Right lobe of liver (tissue), 4 donors: ENCODE data around the gene C19orf47.

Experiments
- POLR2A ChIP-seq: fragments of 450-650 bp; IDR thresholded peaks from one replicate; pipeline ENCODE4 v1.6.1; 2017; ENCODE audit warnings: antibody characterized with exemption, mild to moderate bottlenecking
- TF ChIP-seq, protein P1 (sequence below), 4 donors: fragments of 200-600 bp in 3 of 4; fragments of 450-650 bp in 1 of 4; IDR thresholded peaks; one replicate each; pipeline versions ENCODE4 v1.5.1 to v1.8.0; 2016 to 2022; ENCODE audit warnings: antibody characterized with exemption in 4 of 4, mild to moderate bottlenecking in 2 of 4
- donor health status: DM: no; HTN: no; CAD: no.
- donor health status: DM: no; HTN: no; CAD: no.
- donor health status: DM: no; HTN: yes; CAD: no.

DNA sequence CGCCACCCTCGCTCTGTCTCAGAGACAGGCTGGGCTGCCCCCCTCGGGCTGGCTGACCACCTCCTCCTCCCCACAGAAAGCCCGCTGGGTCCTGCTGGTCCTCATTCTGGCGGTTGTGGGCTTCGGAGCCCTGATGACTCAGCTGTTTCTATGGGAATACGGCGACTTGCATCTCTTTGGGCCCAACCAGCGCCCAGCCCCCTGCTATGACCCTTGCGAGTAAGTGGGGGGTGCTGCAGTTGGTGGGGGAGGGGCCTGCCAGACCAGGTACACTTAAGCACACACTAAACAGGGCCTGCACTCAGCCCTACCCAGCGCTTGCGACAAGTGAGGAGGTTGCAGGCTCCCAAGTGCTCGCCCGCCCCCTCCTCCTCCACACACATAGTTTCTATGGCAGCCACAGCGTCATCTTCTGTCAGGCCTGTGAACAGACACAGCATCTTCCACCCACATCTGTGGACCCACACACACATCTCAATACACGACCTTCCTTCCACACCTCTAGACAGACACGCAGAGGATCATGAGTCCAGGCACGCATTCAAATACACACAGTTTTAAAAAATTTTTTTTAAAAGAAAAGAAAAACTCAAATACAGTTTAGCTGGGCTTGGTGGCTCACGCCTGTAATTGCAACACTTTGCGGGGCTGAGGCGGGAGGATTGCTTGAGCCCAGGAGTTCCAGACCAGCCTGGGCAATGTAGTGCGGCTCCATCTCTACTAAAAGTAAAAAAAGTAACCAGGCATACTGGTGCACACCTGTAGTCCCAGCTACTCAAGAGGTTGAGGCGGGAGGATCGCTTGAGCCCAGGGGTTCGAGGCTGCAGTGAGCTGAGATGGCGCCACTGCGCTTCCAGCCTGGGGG, 18.7 kb upstream of the C19orf47 start:
- TF ChIP-seq, protein P1, sequence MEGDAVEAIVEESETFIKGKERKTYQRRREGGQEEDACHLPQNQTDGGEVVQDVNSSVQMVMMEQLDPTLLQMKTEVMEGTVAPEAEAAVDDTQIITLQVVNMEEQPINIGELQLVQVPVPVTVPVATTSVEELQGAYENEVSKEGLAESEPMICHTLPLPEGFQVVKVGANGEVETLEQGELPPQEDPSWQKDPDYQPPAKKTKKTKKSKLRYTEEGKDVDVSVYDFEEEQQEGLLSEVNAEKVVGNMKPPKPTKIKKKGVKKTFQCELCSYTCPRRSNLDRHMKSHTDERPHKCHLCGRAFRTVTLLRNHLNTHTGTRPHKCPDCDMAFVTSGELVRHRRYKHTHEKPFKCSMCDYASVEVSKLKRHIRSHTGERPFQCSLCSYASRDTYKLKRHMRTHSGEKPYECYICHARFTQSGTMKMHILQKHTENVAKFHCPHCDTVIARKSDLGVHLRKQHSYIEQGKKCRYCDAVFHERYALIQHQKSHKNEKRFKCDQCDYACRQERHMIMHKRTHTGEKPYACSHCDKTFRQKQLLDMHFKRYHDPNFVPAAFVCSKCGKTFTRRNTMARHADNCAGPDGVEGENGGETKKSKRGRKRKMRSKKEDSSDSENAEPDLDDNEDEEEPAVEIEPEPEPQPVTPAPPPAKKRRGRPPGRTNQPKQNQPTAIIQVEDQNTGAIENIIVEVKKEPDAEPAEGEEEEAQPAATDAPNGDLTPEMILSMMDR (IDR thresholded peaks at IDR 0.05) = no peak
- no peak for TF ChIP-seq POLR2A
